H9 (cell line): Measurements from ENCODE around the gene MROH8. TPM values are rescaled to one million over a fixed set of nuclear protein-coding genes. Genes with fewer than 3 reads are reported as not detected.

Experiments
- DNase-seq: peaks from one replicate; pipeline ENCODE4 v3.0.0-alpha.2; 2017
- H2AFZ ChIP-seq: one replicate; pipeline ENCODE4 v1.6.1; 2013; ENCODE audit warnings: mild to moderate bottlenecking, low read length, control low read depth, moderate library complexity
- H2AK5ac ChIP-seq: 2 replicates; pipeline ENCODE4 v1.6.1; 2013; ENCODE audit warnings: low read length, control low read depth, mixed read lengths; ENCODE audit not compliant: insufficient read length
- H2BK120ac ChIP-seq: one replicate; pipeline ENCODE4 v1.6.1; 2013; ENCODE audit warnings: low read depth, mild to moderate bottlenecking, low read length, control low read depth, inconsistent platforms; ENCODE audit not compliant: poor library complexity, severe bottlenecking
- H2BK12ac ChIP-seq: 2 replicates; pipeline ENCODE4 v1.6.1; 2013; ENCODE audit warnings: low read length, control low read depth, mixed read lengths, low read depth; ENCODE audit not compliant: insufficient read length
- H2BK15ac ChIP-seq: 2 replicates; pipeline ENCODE4 v1.6.1; 2013; ENCODE audit warnings: low read depth, low read length, control low read depth
- H2BK20ac ChIP-seq: one replicate; pipeline ENCODE4 v1.6.1; 2013; ENCODE audit warnings: low read depth, mild to moderate bottlenecking, low read length, control low read depth, inconsistent platforms; ENCODE audit not compliant: poor library complexity, severe bottlenecking
- H2BK5ac ChIP-seq: 2 replicates; pipeline ENCODE4 v1.6.1; 2013; ENCODE audit warnings: low read length, control low read depth, mixed read lengths; ENCODE audit not compliant: insufficient read length
- H3K14ac ChIP-seq: 2 replicates; pipeline ENCODE4 v1.6.1; 2013; ENCODE audit warnings: low read length, control low read depth; ENCODE audit not compliant: insufficient read depth
- H3K18ac ChIP-seq: 2 replicates; pipeline ENCODE4 v1.6.1; 2013; ENCODE audit warnings: low read depth, mild to moderate bottlenecking, mixed read lengths, low read length, control low read depth; ENCODE audit not compliant: insufficient read length
- H3K23ac ChIP-seq: 2 replicates; pipeline ENCODE4 v1.6.1; 2013; ENCODE audit warnings: low read length, control low read depth, mixed read lengths, low read depth; ENCODE audit not compliant: insufficient read length
- H3K23me2 ChIP-seq: 2 replicates; pipeline ENCODE4 v1.6.1; 2013; ENCODE audit warnings: low read depth, mild to moderate bottlenecking, mixed read lengths, low read length, control low read depth; ENCODE audit not compliant: insufficient read length, poor library complexity, severe bottlenecking
- H3K27ac ChIP-seq: 2 replicates; pipeline ENCODE4 v1.5.1; 2013; ENCODE audit warnings: low read length, control low read depth, mixed read lengths, low read depth; ENCODE audit not compliant: insufficient read length
- H3K27me3 ChIP-seq: 2 replicates; pipeline ENCODE4 v1.6.1; 2013; ENCODE audit warnings: low read length, control low read depth, inconsistent platforms; ENCODE audit not compliant: insufficient read depth
- H3K4ac ChIP-seq: 2 replicates; pipeline ENCODE4 v1.6.1; 2013; ENCODE audit warnings: low read depth, mild to moderate bottlenecking, control low read depth, inconsistent platforms, low read length, moderate library complexity
- H3K4me1 ChIP-seq: 2 replicates; pipeline ENCODE4 v1.6.1; 2013; ENCODE audit warnings: low read length, control low read depth, inconsistent platforms; ENCODE audit not compliant: insufficient read depth
- H3K4me2 ChIP-seq: 2 replicates; pipeline ENCODE4 v1.6.1; 2013; ENCODE audit warnings: low read length, control low read depth, mixed read lengths; ENCODE audit not compliant: insufficient read length, insufficient read depth
- H3K56ac ChIP-seq: 2 replicates; pipeline ENCODE4 v1.6.1; 2013; ENCODE audit warnings: low read depth, mild to moderate bottlenecking, mixed read lengths, low read length, control low read depth; ENCODE audit not compliant: insufficient read length
- H3K79me1 ChIP-seq: 2 replicates; pipeline ENCODE4 v1.6.1; 2013; ENCODE audit warnings: low read depth, mild to moderate bottlenecking, moderate library complexity, low read length, control low read depth, inconsistent platforms; ENCODE audit not compliant: insufficient read depth, poor library complexity, severe bottlenecking
- H3K79me2 ChIP-seq: 2 replicates; pipeline ENCODE4 v1.6.1; 2013; ENCODE audit warnings: low read length, control low read depth, inconsistent platforms; ENCODE audit not compliant: insufficient read depth
- H3K9ac ChIP-seq: 2 replicates; pipeline ENCODE4 v1.6.1; 2013; ENCODE audit warnings: low read length, control low read depth, mixed read lengths; ENCODE audit not compliant: insufficient read length; ENCODE audit errors: extremely low read depth
- H3K9me3 ChIP-seq: one replicate; pipeline ENCODE4 v1.6.1; 2013; ENCODE audit warnings: low read depth, low read length, inconsistent platforms; ENCODE audit not compliant: control insufficient read depth
- H3T11ph ChIP-seq: one replicate; pipeline ENCODE4 v1.6.1; 2013; ENCODE audit warnings: mild to moderate bottlenecking, low read length, control low read depth, inconsistent platforms
- H4K20me1 ChIP-seq: one replicate; pipeline ENCODE4 v1.6.1; 2013; ENCODE audit not compliant: control insufficient read depth, insufficient read length, insufficient read depth
- H4K5ac ChIP-seq: 2 replicates; pipeline ENCODE4 v1.6.1; 2013; ENCODE audit warnings: low read depth, mild to moderate bottlenecking, mixed read lengths, low read length, control low read depth; ENCODE audit not compliant: insufficient read length
- H4K8ac ChIP-seq: replicated peaks from 2 replicates; pipeline ENCODE4 v1.6.1; 2013; ENCODE audit warnings: low read length, control low read depth, mixed read lengths, low read depth; ENCODE audit not compliant: insufficient read length
- H4K91ac ChIP-seq: 2 replicates; pipeline ENCODE4 v1.6.1; 2013; ENCODE audit warnings: low read depth, mild to moderate bottlenecking, moderate library complexity, mixed read lengths, low read length, control low read depth; ENCODE audit not compliant: insufficient read length
- H3K27ac Mint-ChIP-seq, 3 experiments: 2 replicates in 2 of 3; 3 replicates in 1 of 3; pipeline ENCODE4 v1.8.0; 2020 to 2021; ENCODE audit warnings: mixed read lengths in 3 of 3, mild to moderate bottlenecking in 1 of 3, moderate library complexity in 1 of 3
- H3K27me3 Mint-ChIP-seq: 2 replicates; pipeline ENCODE4 v1.8.0; 2021; ENCODE audit warnings: low read depth, mild to moderate bottlenecking, moderate library complexity, mixed read lengths
- H3K36me3 Mint-ChIP-seq, 3 experiments: 2 replicates in 2 of 3; 3 replicates in 1 of 3; pipeline ENCODE4 v1.8.0; 2020 to 2021; ENCODE audit warnings: low read depth in 3 of 3, mixed read lengths in 3 of 3; ENCODE audit not compliant: insufficient read depth in 1 of 3
- H3K4me1 Mint-ChIP-seq, 2 experiments: 2 replicates each; pipeline ENCODE4 v1.8.0; 2020; ENCODE audit warnings: mixed read lengths in 2 of 2
- H3K4me3 Mint-ChIP-seq, 2 experiments: 2 replicates in 1 of 2; 3 replicates in 1 of 2; pipeline ENCODE4 v1.8.0; 2020 to 2021; ENCODE audit warnings: mild to moderate bottlenecking in 2 of 2, mixed read lengths in 2 of 2, moderate library complexity in 1 of 2
- H3K9me3 Mint-ChIP-seq, 2 experiments: 2 replicates in 1 of 2; 3 replicates in 1 of 2; pipeline ENCODE4 v1.8.0; 2020; ENCODE audit warnings: mild to moderate bottlenecking in 2 of 2, mixed read lengths in 2 of 2, moderate library complexity in 1 of 2
- CTCF ChIP-seq: fragments of 200-600 bp; sonication (generic); conservative IDR thresholded peaks from 3 replicates; pipeline ENCODE4 v1.8.0; 2021; ENCODE audit warnings: antibody characterized with exemption, mild to moderate bottlenecking
- WGBS: extraction: QIAGEN DNeasy Blood & Tissue Kit; methylation state at CpG from one replicate; pipeline ENCODE4 v1.1.7; 2013; ENCODE audit warnings: missing lambda C conversion rate, low lambda C conversion rate, mixed read lengths; ENCODE audit not compliant: insufficient read length; ENCODE audit errors: extremely low coverage; 5-methylcytosine and 5-hydroxymethylcytosine counted together
- total RNA-seq: library from RNA; stranded (reverse); gene quantifications from 2 replicates; pipeline ENCODE4 v1.2.1, GENCODE V29; 2021

The MROH8 gene
- total RNA-seq, 1 experiment from 2014 or later, result 0.90 TPM

GRCh38 chr20:37111926-37112455 is 67.4 kb downstream of the MROH8 start:
- Histone ChIP-seq H3K23ac (no peak overlapping the region), H3K9ac (no peak overlapping the region), H3K4me2 (no peak overlapping the region), H3K4me1 (no peaks in the 10 kb centered on the region), H4K8ac (no peak overlapping the region), H3K56ac (no peak overlapping the region), H3K79me1 (no peaks in the 10 kb centered on the region), H4K20me1 (no peaks in the 10 kb centered on the region), H3K27me3 (no peaks in the 10 kb centered on the region), H3K18ac (no peak overlapping the region), H4K91ac (no peak overlapping the region), H3K14ac (no peak overlapping the region), H2BK12ac (no peak overlapping the region), H3K27ac (no peak overlapping the region), H2BK120ac (no peak overlapping the region), H2AK5ac (no peak overlapping the region), H4K5ac (no peak overlapping the region), H3K79me2 (no peaks in the 10 kb centered on the region), H3K23me2 (no peaks in the 10 kb centered on the region), H3K4ac (no peak overlapping the region), H3K9me3 (no peaks in the 10 kb centered on the region), H3T11ph (no peak overlapping the region), H2BK20ac (no peak overlapping the region), H2AFZ (no peak overlapping the region), H2BK5ac (no peak overlapping the region), H2BK15ac (no peak overlapping the region)
- Mint-ChIP-seq H3K9me3 (no peaks in the 10 kb centered on the region; a peak in 1 of 5 replicates), H3K27ac (no peak overlapping the region), H3K4me3 (no peak overlapping the region), H3K4me1 (no peaks in the 10 kb centered on the region), H3K36me3 (no peaks in the 10 kb centered on the region), H3K27me3 (no peaks in the 10 kb centered on the region)
- TF ChIP-seq CTCF, result no peak
- no CpG with 5 or more reads among the region's 2 CpGs for WGBS
- no peak for DNase-seq
